Measurements from ENCODE around the gene TMC3.
"Not testable (repeated sequence)": the region's sequence is repeated elsewhere in the genome, so short reads cannot be mapped to it uniquely, and the experiment has no call there.

Gene TMC3

GRCh38 chr15:81373775-81374395 is at the start of gene TMC3:
Gene TMC3, minus strand, starts transcription at chr15:81374213. Its CDS starts 136 bp downstream, at chr15:81374077.
- no peak for TF ChIP-seq CTCF (conservative IDR thresholded peaks at IDR 0.05; ENCODE audit: low read length)
- no peak within 1 kb of the TSS for H3K4me3 ChIP-seq (ENCODE audit: low read length)
- DNase-seq (ENCODE audit: low read depth) = peak; percentile 16

DNA sequence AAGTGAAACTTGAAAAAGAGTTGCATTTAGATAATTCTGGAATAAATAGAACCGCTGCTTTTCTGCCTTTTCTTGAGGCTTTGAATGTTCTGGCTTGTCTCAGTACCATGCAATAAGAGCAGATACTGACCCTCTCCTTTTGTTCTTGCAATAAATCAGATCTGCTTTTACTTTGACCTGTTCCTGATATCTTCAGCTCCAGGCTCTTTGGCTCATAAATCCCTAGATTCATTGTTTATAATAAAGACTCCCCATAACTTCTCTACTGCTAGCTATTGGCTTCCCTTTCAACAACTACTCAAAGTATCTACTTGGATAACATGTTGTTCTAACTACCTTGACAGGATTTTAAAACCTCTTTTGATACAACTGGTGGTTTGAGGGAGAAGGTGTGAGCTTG is 47.4 kb upstream of the TMC3 start:
- TF ChIP-seq CTCF (conservative IDR thresholded peaks at IDR 0.05; ENCODE audit: low read length) = no peak
- no peak overlapping the region for H3K4me3 ChIP-seq (ENCODE audit: low read length)
- no peak for DNase-seq (ENCODE audit: low read depth)

DNA sequence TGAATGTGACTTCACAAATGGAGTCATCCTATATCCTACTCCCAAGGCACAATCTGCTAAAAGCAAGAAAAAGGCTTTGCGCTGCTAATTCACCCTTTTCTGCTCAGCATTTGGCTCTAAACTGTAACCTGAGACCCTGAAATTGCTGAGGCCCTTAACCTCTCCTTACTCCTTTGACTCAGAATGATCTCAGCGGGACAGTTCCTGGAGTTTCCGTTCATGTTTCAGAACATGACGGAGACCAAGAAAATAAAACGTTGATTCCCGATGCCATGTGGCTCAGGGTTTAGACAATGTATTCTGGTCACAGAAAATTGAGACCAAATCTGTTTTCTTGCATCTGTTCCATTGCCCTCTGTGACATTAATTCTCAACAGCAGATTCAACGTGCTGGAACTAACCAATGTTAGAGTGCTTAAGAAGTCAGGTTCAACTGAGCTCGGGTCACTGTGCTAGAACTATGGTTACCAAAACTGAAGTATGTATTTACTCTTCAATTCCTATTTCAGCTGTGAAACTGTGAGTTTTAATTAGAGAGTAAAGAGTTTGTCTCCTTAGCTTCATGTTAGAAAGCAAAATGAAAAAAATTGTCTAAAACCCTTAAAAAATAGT is 45.4 kb upstream of the TMC3 start:
- DNase-seq (ENCODE audit: low read depth) = no peak
- TF ChIP-seq CTCF (conservative IDR thresholded peaks at IDR 0.05; ENCODE audit: low read length) = no peak
- H3K4me3 ChIP-seq (ENCODE audit: low read length) = no peak overlapping the region

GRCh38 chr15:81418891-81419290 is 44.9 kb upstream of the TMC3 start:
- no peak for TF ChIP-seq CTCF (conservative IDR thresholded peaks at IDR 0.05; ENCODE audit: low read length)
- DNase-seq (ENCODE audit: low read depth) = no peak
- no peak overlapping the region for H3K4me3 ChIP-seq (ENCODE audit: low read length)

DNA sequence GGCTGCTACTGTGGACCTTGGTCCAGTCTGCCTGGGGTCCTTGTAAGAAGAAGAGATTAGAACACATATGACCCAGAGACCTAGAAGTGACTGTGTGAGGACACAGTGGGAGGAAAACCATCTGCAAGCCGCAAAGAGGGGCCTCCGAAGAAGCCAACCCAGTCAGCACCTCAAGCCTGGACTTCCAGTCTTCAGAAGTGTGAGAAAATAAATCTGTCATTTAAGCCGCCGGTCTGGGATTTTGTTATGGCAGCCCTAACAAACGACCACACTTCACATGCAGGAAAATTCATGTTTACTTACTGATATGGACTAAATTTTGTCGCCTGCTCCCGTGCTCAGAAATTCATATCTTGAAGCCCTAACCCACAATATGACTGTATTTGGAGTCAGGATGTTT is 44.4 kb upstream of the TMC3 start:
- no peak overlapping the region for H3K4me3 ChIP-seq (ENCODE audit: low read length)
- TF ChIP-seq CTCF (conservative IDR thresholded peaks at IDR 0.05; ENCODE audit: low read length) = no peak
- no peak for DNase-seq (ENCODE audit: low read depth)

GRCh38 chr15:81414274-81414968 is 40.4 kb upstream of the TMC3 start:
- DNase-seq (ENCODE audit: low read depth); H3K4me3 ChIP-seq (ENCODE audit: low read length): not testable (repeated sequence)

GRCh38 chr15:81413851-81414250 is 39.8 kb upstream of the TMC3 start:
- TF ChIP-seq CTCF (conservative IDR thresholded peaks at IDR 0.05; ENCODE audit: low read length) = no peak
- no peak overlapping the region for H3K4me3 ChIP-seq (ENCODE audit: low read length)
- no peak for DNase-seq (ENCODE audit: low read depth)

All from AG10803 (cell line).